COR-L47 (cell line): ENCODE measurements around the gene TLK1.
"Not testable (repeated sequence)": the region's sequence is repeated elsewhere in the genome, so short reads cannot be mapped to it uniquely, and the experiment has no call there.

Source experiments
- DNase-seq: peaks from one replicate; lab custom pipeline; 2025; lab: John Stamatoyannopoulos, UW

TLK1 gene

DNA sequence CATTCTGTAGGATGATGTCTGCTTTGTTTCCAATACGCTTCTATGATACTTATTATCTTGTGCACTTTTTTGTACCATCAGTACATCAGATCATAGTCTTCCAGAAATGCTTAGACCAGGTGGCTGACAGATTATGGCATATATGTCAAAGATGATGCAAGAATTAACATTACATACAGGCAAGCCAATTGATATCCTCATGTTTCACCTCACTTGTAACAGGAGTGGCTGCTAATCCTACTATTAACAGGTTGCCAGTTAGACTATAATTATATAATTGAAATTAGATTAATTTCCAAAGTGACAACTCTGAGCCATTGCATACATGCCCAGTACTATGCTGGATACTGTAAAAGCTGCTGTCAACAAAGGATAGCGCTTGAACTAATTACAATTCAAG, 77.2 kb downstream of the TLK1 start:
- no peak for DNase-seq

DNA sequence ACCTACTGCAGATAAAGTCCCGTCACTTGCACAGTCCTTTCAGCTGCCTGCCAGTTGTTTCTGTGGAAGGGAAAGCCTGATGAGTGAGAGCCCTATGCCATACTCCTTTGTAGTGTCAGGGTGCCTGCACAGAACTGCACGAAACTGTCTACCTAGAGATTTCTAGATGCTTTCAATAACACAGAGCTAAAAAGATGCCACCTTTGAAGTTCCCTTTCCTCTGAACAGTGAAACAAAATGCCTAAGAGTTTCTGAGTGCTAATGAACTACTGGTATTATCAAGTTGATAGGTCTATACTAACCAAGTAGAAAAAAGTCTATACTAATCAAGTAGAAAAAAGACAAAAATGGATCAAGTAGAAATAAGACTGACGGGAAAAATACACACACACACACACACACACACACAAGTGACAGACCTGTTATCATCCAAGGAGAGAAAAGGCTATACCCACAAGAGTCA, 79.0 kb downstream of the TLK1 start:
- no peak for DNase-seq

DNA sequence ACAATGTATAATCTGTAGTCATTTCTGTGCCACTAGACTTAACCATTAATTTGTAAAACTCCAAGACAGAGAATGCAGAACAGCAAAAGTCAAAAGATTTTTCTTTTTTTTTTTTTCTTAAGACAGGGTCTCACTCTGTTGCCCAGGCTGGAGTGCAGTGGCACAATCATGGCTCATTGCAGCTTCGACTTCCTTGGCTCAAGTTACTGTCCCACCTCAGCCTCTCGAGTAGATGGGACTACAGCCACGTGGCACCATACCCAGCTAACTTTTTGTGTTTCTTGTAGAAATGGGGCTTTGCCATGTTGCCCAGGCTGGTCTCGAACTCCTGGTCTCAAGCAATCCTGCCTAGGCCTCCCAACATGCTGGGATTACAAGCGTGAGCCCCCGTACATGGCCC, 80.1 kb downstream of the TLK1 start:
- DNase-seq = no peak

DNA sequence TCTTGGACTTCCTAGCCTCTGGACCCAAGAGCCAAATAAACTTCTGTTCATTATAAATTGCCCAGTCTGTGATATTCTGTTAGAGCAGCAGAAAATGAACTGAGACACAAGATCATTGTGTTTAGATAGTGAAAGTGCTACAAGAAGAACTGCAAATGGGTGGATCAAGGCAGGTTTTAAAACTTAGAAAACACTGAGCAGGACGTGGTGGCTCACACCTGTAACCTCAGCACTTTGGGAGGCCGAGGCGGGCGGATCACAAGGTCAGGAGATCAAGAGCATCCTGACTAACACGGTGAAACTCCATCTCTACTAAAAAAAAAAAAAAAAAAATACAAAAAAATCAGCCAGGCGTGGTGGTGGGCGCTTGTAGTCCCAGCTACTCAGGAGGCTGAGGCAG, 84.3 kb downstream of the TLK1 start:
- not testable (repeated sequence) for DNase-seq

DNA sequence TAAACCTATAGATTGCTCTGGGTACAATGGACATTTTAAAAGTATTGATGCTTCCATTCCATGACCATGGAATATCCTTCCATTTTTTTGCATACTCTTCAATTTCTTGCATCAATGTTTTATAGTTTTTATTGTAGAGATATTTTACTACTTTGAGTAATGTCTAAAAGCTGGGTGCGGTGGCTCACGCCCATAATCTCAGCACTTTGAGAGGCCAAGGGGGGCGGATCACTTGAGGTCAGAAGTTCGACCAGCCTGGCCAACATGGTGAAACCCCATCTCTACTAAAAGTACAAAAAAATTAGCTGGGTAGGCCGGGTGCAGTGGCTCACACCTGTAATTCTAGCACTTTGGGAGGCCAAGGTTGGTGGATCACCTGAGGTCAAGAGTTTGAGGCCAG, 88.5 kb downstream of the TLK1 start:
- DNase-seq = no peak

DNA sequence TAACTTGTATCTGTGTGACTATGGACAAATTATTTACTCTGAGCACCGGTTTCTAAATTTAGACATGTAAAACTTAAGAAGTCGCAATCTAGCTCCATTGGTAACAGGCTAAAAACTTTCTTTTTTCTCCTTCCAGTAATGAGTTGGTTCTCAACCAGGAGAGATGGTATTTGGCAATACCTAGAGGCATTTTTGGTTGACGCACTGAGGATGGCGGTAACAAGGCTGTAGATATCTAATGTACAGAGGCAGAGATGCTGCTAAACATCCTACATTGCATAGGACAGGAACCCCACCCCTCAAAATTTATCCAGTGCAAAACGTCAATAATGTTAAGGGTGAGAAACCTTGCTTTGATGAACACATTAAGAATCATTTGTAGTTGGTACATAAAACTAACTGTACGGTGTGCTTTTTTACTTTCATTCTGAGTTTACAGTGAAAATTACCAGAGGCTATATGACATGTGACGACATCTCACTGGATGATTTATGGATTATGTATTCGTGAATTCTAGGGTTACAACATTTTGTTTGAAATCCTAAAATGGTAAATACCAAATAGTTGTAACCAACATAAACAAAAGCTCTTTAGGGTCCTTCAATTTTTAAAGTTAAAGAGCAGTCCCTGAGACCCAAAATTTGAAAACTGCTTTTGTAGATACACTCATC, 91.3 kb downstream of the TLK1 start:
- no peak for DNase-seq

DNA sequence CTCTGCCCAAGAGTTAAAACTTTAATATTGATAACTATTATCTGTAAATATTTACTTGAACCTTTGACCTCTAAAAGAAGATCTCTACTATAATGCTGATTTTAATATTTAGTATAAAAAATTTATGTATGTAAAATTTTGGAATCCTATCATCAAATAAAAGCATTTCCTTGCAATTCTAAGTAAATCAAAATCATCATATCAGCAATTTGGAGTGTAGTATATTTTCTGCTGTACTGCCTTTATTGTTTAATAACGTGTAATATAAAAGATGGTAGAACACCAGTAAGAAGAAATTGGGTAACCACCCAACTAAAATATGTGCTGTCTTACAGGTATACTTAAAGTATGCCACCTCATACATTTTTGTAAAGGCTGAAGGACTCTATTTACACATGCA, 94.6 kb downstream of the TLK1 start:
- DNase-seq = no peak

DNA sequence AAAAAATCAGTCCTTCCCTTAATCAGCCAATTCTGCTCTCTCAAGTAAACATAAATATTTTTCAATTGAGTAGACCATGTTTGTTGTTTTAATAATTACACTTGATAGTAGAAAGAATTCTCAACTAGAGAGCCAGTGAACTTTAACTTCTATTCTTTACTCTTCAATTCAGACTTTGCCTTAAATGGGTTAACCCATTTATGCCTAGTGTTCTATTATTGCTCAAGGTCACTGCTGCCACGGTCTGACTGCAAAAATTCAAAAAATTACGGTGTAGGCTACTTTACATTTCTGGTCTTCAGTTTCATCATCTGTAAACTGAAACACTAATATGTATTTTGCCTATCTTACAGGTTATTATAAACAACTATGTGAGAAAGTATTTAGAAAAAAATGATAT, 103.1 kb downstream of the TLK1 start:
- DNase-seq = no peak

DNA sequence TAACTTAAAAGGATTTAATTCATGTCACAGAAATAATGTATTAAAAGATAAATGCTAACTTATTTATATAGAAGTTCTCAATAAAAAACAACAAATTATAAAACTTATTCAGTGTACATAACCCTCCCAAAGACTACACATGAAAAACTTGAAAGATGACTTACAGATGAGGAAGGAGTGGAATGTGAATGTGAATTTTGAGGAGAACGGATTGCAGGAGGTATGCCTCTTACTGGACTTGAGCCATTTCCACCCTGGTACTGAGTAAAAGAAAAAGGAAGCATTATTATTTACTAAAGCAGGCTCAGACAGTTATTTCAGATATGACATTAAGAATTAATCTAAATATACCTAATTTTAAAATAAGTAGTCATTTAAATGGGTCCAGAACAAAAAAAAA, 104.4 kb downstream of the TLK1 start:
- DNase-seq = no peak

DNA sequence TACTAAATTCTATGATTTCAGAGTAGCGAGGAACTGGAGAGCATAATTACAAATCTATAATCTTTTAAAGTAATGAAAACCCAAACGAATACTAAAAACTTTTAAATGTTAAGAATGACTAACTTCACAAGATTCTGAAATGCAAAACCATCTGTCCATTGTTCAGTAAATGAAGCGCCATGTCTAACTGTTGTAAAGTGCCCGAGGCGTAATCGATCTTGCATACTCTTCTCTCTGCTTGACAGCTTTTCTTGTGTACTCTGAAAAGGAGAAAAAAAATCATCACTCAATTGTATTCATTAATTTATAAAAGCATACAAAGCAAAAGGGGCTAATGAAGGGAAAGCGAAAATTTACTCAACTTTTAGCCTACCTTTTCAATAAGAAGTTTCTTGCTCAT, 111.0 kb downstream of the TLK1 start:
- no peak for DNase-seq

DNA sequence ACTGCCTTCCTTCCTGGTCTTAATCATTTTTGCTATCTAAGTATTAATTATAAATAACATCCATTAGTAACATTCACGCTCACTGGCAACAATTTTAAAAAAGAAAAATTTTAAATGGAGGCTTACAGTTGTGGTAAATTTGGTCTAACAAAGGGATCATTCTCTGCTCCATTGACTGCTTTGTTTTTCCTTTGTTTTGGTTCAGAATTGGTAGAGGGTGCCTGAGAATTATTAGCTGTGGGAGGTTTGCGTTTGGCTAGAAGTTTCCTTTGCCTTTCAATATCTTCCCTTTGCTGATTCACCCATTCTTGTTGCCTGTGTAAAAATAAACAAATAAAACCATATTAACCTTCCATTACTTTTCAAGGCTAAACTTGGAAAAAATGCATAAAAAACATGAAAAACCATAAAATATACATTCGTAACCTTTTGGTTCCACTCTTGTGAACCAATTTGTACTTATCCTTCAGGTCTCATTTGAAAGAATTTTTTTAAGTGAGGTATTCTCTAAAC, 114.6 kb downstream of the TLK1 start:
- DNase-seq = no peak

DNA sequence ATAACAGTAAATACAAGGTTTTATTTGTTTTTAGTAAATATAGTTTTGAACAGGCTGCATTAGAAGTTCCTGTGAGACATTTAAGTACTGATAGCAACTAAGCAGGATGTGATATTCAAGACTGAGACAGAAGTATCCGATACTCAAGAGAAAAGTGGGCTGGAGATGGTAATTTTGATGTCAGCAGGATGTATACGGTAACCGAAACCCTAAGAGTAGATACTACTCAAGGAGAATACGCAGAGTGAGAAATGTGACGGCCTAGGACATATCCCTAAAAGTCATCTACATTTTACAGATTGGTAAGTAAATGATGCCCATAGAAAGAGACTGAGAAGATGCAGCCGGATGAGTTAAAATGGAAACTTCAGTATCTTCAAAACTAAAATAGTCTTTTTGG, 116.3 kb downstream of the TLK1 start:
- no peak for DNase-seq

DNA sequence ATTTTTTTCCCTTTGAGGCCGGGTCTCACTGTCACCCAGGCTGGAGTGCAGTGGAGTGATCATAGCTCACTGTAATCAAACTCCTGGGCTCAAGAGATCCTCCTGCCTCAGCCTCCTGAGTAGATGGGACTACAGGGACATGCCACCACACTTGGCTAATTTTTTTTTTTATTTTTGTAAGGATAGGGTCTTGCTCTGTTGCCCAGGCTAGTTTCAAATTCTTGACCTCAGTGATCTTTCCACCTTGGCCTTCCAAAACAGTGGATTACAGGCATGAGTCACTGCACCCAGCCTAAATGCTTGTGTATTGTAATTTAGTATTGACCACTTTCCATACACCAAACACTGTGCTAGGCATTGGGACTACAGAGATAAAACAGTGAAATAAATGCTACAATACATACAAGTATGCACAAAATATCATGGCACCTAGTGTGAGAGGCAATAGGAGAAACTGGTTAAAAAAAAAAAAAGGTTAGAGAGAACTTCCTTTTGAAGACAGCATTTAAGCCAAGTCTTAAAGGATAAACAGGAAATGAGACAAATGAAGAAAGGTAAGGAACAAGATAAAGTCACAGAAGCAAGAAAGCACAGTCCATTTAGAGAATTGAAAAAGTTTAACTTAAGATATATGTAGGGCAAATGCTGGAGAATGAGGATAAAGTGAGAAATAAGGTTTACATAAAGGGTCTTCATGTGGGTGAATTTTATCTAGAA, 118.3 kb downstream of the TLK1 start:
- DNase-seq = no peak

DNA sequence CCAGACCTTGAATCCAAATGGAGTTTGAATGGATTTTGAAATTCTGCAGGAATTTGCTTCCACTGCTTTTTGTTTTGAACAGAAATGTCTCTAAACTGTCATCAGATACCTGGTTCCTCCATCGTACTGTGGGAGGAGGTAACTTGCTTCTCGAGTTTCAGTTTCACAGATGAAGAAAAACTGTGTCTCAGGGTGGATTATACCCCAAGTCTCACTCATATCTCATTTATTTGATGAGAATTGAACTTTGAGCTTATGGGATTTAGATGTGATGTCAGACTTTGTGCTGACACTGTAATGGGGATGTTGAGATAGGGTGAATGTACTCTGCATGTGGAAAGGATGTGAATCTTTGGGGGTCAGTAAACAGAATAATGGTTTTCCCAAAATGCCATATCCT, 124.2 kb downstream of the TLK1 start:
- no peak for DNase-seq

DNA sequence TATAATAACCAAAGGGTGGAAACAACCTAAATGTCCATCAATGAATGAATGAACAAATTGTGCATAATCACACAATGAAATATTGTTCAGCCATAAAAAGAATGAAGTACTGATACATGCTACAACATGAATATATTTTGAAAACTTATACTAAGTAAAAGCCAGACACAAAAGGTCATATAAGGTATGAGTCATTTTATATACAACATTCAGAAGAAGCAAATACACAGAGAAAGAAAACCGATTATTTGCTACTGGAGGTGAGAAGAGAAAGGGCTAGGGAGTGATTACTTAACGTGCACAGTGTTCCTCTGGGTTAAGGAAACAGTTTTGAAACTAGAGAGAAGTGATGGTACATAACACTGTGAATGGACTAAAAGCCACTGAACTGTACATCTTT, 126.4 kb downstream of the TLK1 start:
- DNase-seq = no peak

DNA sequence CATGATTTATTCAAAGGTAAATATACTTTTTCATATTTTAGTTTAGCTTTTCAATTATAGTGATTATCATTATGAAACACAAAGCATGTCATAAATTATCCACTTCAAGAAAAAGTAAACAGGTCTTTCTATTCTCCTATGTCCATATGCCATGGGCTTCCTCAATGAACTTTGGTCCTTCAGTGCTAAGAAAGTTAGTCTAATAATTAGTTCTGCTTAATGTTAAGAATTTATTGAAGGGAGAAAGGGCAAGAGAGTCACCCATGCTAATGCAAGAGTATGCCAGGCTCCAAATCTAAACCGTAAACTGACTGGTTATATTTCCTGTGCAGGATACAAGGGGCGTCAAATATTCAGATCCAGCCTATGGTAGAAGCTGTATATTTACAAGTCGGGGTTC, 135.5 kb downstream of the TLK1 start:
- DNase-seq = no peak

DNA sequence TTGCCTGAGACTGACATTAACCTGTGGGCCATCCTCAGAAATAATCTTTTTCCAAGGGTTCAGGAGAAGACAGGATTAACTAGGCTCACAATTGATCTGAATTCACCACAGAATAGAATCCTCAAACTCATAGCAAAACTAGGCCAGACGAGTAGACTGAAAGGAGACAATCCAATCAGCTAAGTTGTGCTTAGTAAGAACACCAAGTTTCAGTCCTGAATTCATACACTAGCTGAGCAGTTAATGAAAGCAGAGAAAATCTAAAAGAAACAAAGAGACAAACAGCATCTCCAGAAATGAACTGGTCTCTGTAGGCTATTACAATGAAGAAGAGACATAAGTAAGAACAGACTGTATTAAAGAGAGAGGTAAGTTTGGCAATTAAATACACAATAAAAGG, 142.2 kb downstream of the TLK1 start:
- no peak for DNase-seq

DNA sequence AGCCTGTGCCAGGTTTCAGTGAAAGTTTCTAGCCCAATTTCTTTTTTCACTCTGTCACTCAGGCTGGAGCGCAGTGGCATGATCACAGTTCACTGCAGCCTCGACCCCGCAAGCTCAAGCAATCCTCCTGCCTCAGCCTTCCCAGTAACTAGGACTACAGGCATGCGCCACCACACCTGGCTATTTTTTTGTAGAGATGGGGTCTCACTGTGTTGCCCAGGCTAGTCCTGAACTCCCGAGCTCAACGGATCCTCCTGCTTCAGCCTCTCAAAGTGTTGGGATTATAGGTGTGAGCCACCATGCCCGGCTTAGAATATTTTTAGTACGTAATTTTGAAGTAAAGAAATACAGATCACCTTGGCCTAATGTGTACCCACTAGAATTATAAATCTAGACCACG, 144.6 kb downstream of the TLK1 start:
- DNase-seq = no peak

DNA sequence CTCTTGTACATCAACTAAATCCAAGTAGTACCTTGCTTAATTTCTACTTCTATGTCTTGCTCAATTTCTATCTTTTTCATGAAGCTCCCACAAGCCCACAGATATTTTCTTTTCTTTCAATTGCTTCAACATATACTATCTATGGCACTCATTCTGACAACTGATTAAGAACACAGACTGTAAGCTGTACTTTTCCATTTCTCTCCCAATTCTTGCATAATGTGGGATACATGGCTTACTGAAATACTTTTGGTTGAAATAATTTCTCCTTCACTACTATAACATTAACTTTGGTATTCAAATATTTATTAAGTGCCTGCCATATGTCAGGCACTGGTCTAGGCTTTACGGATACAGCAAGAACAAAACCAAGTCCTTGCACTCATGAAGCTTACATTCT, 146.8 kb downstream of the TLK1 start:
- no peak for DNase-seq

DNA sequence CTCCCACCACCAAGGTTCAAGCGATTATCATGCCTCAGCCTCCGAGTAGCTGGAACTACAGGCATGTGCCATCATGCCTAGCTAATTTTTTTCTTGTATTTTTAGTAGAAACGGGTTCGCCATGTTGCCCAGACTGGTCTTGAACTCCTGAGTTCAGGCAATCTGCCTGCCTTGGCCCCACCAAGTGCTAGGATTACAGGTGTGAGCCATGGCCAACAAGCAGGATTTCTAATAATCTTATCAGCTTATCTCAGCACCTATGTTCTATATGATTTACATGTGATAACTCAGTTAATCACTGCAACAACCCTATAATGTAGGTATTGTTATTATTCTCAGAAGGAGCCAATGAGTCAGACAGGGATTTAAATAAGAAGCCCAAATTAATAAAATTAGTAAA, 151.3 kb downstream of the TLK1 start:
- DNase-seq = no peak

DNA sequence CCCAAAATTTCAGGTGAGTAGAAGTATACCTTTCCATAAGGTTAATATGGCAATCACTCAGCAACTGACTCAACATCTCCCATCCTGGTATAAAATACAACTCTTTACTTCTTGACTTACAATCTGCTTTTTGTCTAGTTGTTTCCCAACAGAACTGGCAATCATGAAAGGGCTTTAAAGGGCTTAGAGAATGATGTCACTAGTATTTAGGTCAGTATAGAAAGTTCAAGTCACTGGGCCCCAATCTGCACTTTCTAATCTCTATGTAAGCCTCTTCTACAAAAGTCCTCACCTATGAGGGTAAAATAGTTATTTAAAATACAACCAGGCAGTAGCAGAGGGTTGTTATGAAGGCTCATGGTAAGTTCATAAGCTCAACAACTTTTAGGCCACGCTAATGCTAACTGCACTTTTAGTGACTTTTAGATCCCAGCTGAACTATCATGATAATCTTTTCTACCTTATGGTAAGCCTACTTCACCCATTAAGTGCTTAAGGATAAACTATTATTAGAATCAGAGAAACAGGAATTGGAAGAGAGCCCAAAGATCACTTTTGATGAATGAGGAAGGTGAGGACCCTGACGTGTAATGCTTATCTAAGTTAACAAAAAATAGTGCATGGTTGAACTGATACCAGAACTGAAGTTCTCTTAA, 152.0 kb downstream of the TLK1 start:
- DNase-seq = no peak

DNA sequence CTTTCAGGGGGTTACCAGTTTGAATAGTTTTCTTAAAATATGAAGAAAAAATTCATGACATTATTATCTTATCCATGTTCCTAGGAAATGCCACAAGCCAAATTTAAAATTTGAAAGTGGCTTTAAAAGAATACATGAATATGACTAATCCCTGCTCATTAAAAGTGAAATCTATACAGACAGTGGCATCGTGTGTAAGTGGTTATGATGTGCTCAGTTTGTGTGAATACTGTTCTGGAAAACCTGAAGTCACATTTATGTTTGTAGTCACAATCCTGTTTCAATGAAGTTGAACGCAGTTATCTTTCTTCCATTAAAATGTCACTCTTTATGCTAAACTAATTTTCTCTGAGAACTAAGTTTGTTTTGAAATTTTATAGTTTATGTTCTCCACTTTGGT, 155.9 kb downstream of the TLK1 start:
- DNase-seq = no peak

DNA sequence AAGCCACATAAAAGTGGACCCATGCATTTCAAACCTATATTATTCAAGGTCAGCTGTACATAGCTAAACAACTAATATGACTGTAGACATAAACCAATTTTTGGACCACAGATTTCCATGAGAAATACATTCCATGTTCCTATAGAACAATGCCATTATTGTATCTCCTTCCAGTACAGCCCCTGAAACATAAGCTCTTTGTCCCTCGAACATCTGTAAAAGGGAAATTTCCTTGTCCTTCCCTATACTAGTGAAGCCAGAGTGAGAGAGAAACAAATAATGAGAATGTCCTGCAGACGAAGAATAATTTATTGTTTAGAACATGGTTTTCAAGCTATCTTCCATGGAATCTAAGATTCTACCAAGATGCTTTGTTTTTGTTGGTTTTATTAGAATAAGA, 156.3 kb downstream of the TLK1 start:
- no peak for DNase-seq
